Stimulated activated naive CD8-positive, alpha-beta T cell treated with anti-CD3 and anti-CD28 coated beads, Interleukin-15, Interleukin-2, amounts not matched to agents 100 ng/mL and 50 ng/mL, for 24 hours (primary cell): Measurements from ENCODE around the gene SIRPD.
"Not testable (repeated sequence)": the region's sequence is repeated elsewhere in the genome, so short reads cannot be mapped to it uniquely, and the experiment has no call there.

Experiments used
- H3K27ac Mint-ChIP-seq: one replicate; pipeline ENCODE4 v1.8.0; 2021; ENCODE audit warnings: mild to moderate bottlenecking, mixed read lengths
- H3K27me3 Mint-ChIP-seq: one replicate; pipeline ENCODE4 v1.8.0; 2021; ENCODE audit warnings: mixed read lengths
- H3K36me3 Mint-ChIP-seq: one replicate; pipeline ENCODE4 v1.8.0; 2021; ENCODE audit warnings: low read depth, mixed read lengths
- H3K4me1 Mint-ChIP-seq: one replicate; pipeline ENCODE4 v1.8.0; 2021; ENCODE audit warnings: low read depth, mixed read lengths
- H3K4me3 Mint-ChIP-seq: one replicate; pipeline ENCODE4 v1.8.0; 2021; ENCODE audit warnings: mild to moderate bottlenecking, mixed read lengths
- H3K9me3 Mint-ChIP-seq: one replicate; pipeline ENCODE4 v1.8.0; 2021; ENCODE audit warnings: mixed read lengths

SIRPD gene

DNA sequence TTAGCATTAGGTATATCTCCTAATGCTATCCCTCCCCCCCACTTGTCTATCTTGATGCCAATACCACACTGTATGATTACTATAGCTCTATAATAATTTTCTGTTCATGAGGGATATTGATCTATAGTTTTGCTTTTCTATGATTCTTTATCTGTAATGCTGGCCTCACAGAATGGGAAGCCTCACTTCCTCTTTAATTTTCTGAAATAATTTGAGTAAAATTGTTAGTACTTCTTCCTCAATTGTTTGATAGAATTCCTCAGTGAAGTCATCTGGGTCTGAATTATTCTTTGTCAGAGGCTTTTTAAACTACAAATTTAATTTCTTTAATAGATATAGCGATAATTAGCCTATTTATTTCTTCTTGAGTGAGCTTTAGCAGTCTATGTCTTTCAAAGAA, 31.2 kb downstream of the SIRPD start:
- peaks cover 6% of the 10 kb centered on the region for H3K4me1 Mint-ChIP-seq
- no peaks in the 10 kb centered on the region for H3K27me3 Mint-ChIP-seq
- peaks cover 8% of the 10 kb centered on the region for H3K9me3 Mint-ChIP-seq
- no peak overlapping the region for H3K4me3 Mint-ChIP-seq
- H3K27ac Mint-ChIP-seq, result no peak overlapping the region
- H3K36me3 Mint-ChIP-seq, result no peaks in the 10 kb centered on the region

DNA sequence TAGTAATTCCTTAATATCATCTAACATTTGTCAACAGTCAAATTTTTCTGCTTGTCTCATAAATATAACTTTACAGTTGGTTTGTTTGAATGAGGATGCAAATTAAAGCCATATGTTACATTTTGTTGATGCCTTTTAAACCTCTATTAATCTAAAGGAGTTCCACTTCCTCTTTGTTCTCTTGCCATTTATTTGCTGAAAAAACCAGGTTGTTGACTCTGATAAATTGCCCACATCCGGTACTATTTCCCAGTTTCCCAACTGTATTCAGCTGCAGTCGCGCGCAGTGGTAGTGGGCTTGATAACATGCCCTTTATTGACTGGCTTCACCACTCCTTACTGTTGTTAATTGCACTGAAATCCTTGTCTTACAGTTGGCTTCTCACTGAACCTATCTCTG, 33.5 kb downstream of the SIRPD start:
- H3K36me3 Mint-ChIP-seq, result no peaks in the 10 kb centered on the region
- H3K27ac Mint-ChIP-seq, result no peak overlapping the region
- no peaks in the 10 kb centered on the region for H3K27me3 Mint-ChIP-seq
- peaks cover 8% of the 10 kb centered on the region for H3K9me3 Mint-ChIP-seq
- peaks cover 4% of the 10 kb centered on the region for H3K4me1 Mint-ChIP-seq
- H3K4me3 Mint-ChIP-seq, result no peak overlapping the region

DNA sequence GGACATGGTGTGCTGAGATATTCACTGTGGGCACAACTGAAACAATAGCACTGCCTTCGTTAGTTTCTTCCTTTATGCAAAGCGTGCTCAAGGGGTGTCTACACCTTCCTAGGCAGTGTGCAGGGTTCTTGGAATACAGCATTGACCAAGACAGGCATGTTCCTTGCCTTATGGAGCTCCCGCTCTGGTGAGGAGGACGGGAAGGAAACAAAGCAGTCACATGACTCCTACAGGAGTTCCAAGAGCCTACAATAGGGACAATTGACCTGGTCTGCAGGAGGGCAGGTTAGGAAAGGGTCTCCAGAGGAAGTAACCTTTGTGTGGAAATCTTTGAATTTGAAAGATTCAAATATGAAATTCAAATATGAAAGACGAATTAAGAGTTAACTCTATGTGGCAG, 40.5 kb downstream of the SIRPD start:
- Mint-ChIP-seq H3K27ac (no peak overlapping the region), H3K9me3 (peaks cover 8% of the 10 kb centered on the region), H3K4me1 (no peaks in the 10 kb centered on the region), H3K4me3 (no peak overlapping the region), H3K36me3 (no peaks in the 10 kb centered on the region), H3K27me3 (peaks cover under 1% of the 10 kb centered on the region)

DNA sequence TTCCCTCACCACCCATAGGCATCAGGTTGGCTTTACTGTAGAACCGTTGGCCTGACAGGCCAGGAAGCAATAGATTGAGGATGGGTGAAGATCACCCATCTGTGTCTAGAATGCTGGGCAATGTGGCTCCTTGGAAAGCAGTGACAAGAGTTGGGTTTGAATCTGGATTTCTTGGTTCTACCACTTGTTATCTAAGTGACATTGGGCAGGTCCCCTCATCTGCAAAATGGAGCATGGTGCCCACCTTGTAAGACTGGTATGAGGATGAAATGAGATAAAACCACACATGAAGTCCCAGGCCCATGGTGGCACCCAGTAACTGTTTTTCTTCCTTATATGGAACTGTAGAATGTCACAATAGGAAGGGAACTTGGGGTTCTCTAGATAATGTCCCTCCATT, 43.7 kb downstream of the SIRPD start:
- no peak overlapping the region for H3K4me3 Mint-ChIP-seq
- peaks cover 8% of the 10 kb centered on the region for H3K9me3 Mint-ChIP-seq
- peaks cover 6% of the 10 kb centered on the region for H3K27me3 Mint-ChIP-seq
- H3K27ac Mint-ChIP-seq, result no peak overlapping the region
- H3K4me1 Mint-ChIP-seq, result no peaks in the 10 kb centered on the region
- no peaks in the 10 kb centered on the region for H3K36me3 Mint-ChIP-seq

DNA sequence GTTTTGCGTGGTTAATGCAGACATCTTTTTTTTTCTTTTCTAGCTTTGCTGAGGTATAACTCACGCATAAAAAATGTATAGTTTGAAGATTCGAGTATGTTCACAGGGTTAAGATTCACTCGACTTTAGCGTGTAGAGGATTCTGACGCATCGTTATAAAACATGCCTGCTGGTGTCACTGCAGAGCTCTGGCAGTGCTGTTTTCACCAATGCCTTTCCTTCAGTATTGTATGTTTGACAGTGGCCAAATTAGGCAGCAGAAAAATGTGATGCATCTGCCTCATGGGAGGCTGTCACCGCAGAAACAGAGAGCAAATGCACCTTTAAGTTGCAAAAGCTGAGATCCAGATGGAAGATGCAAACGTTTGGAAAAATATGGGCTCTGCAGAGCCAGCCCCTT, 48.3 kb downstream of the SIRPD start:
- no peaks in the 10 kb centered on the region for H3K36me3 Mint-ChIP-seq
- H3K27ac Mint-ChIP-seq, result no peak overlapping the region
- no peaks in the 10 kb centered on the region for H3K4me1 Mint-ChIP-seq
- H3K27me3 Mint-ChIP-seq, result peaks cover 6% of the 10 kb centered on the region
- H3K4me3 Mint-ChIP-seq, result no peak overlapping the region
- peaks cover 8% of the 10 kb centered on the region for H3K9me3 Mint-ChIP-seq

DNA sequence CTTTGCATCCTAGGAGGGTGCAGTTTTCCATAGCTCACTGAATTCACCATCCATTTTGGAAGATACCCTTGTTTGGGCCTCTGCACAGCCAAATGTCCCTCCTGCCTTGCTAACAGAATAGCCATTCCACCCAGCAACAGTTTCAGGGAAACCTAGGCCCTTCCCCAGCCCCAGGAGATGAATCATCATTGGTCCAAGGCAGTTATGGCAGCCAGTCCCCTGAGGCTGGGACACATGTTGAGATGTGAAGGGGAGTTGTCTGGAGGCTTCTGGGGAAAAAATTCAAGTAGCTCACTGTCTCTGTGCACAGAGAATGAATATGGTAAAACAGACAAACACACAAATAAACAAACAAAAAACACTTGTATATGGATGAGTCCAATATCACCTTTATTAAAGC, 48.9 kb downstream of the SIRPD start:
- Mint-ChIP-seq H3K27ac (no peak overlapping the region), H3K9me3 (peaks cover 8% of the 10 kb centered on the region), H3K36me3 (no peaks in the 10 kb centered on the region), H3K4me1 (peaks cover 3% of the 10 kb centered on the region), H3K27me3 (peaks cover 7% of the 10 kb centered on the region), H3K4me3 (no peak overlapping the region)

DNA sequence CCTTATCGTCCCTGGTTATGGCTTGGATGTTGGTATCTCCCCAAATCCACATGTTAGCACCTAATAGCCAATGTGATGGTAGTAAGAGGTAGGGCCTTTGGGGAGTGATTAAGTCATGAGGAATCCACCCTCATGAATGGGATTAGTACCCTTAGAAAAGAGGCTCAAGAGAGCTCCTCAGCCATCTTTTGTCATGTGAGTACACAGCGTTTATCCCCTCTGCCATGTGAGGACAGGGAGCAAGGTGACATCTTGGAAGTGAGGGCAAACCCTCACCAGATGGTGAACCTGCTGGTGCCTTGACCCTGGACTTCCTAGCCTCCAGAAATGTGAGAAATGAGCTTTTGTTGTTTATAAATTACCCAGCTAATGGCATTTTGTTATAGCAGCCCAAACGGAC, 50.2 kb downstream of the SIRPD start:
- Mint-ChIP-seq H3K9me3 (no peaks in the 10 kb centered on the region), H3K36me3 (no peaks in the 10 kb centered on the region), H3K27me3 (peaks cover 20% of the 10 kb centered on the region), H3K27ac (no peak overlapping the region), H3K4me1 (peaks cover 5% of the 10 kb centered on the region), H3K4me3 (no peak overlapping the region)

DNA sequence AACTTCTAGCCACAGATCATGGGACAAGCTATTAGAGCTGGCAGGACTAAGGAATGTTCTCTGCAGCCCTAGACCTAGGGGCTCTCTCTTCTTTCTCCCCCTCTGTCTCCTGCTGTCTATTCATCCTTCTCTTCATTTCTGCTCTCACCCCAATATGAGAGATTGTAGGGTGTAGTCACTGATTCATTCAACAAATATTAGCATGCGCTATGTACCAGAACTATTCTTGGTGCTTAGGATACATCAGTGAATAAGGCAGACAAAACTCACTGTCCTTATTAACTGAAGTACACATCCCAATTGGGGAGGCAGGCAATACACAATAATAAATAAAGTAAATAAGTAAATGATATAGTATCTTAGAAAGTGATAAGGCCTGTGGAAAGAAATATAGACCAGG, 51.6 kb downstream of the SIRPD start:
- no peaks in the 10 kb centered on the region for H3K36me3 Mint-ChIP-seq
- no peak overlapping the region for H3K27ac Mint-ChIP-seq
- H3K27me3 Mint-ChIP-seq, result peaks cover 21% of the 10 kb centered on the region
- peaks cover 5% of the 10 kb centered on the region for H3K4me1 Mint-ChIP-seq
- H3K9me3 Mint-ChIP-seq, result no peaks in the 10 kb centered on the region
- no peak overlapping the region for H3K4me3 Mint-ChIP-seq

DNA sequence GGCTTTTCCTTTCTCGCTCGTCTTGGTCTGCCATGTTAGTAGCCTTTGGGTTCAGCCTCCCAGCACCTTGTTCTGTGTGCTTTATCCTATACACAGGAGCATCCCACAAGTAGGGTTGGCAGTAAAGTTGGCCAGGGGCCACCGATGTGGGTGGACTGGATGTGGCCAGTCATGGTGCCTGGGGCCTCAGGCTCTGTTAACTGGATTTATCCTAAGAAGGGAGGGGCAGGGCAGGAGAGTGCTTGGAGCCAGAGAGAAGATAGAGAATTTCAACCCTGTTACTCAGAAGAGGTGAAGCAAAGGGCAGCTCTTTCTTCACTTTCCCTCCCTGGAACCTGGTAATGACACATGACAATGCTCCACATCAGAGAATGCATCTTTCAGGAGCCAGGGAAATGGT, 52.1 kb downstream of the SIRPD start:
- no peak overlapping the region for H3K4me3 Mint-ChIP-seq
- H3K9me3 Mint-ChIP-seq, result no peaks in the 10 kb centered on the region
- H3K27me3 Mint-ChIP-seq, result peaks cover 24% of the 10 kb centered on the region
- no peak overlapping the region for H3K27ac Mint-ChIP-seq
- H3K4me1 Mint-ChIP-seq, result peaks cover 5% of the 10 kb centered on the region
- H3K36me3 Mint-ChIP-seq, result no peaks in the 10 kb centered on the region

DNA sequence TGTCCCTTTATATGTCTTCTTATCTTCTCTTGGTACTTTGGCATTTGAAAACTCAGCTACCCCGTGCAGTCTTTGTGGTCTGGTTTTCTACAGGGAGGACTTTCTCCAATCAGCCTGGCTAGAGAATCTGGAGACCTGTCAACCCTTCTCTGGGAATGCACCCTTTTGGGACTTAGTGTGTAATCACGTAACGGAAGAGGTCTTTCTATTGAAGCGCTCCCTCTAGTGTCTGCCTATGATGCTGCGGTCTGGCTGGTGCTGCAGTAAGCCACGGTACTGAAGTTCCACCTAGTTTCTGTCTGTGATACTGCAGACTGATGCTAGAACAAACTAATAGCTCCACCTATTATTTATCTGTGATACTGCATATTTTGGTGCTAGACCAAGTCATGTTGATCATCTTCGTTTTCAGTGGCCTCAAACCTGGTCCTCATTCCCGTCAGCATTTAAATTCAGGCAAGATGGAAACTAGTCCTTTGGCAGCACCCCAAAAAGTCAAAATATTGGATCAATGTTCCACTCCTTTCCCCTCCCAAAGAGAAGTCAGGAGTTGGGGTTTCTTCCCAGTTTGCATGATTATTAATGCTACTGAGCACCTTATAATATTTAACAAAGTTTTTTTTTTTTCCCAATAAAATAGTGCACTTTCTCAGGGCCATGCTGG, 53.8 kb downstream of the SIRPD start:
- peaks cover 5% of the 10 kb centered on the region for H3K4me1 Mint-ChIP-seq
- no peak overlapping the region for H3K4me3 Mint-ChIP-seq
- H3K9me3 Mint-ChIP-seq, result no peaks in the 10 kb centered on the region
- H3K27ac Mint-ChIP-seq, result no peak overlapping the region
- peaks cover 38% of the 10 kb centered on the region for H3K27me3 Mint-ChIP-seq
- no peaks in the 10 kb centered on the region for H3K36me3 Mint-ChIP-seq

DNA sequence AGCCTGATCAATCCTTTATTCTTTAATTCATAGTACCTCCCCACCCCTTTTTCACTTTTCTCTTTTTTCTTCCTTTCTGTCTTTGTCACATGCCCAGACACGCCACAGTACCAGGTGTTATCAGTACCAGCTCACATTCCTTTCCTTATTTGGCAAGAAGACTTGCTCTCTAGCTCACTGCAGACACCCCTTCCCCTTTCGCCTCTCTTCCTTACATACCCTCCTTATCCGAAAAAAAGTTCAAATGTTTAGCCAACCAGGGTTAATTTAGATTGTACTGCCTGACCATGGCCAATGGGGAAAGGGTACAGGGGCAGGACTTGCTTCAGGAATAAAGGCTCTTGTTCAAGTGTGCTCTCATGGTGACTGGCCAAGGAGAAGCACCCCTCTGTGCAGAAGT, 57.0 kb downstream of the SIRPD start:
- no peak overlapping the region for H3K27ac Mint-ChIP-seq
- H3K27me3 Mint-ChIP-seq, result peaks cover 59% of the 10 kb centered on the region
- peaks cover 5% of the 10 kb centered on the region for H3K4me1 Mint-ChIP-seq
- H3K9me3 Mint-ChIP-seq, result no peaks in the 10 kb centered on the region
- no peaks in the 10 kb centered on the region for H3K36me3 Mint-ChIP-seq
- H3K4me3 Mint-ChIP-seq, result no peak overlapping the region

DNA sequence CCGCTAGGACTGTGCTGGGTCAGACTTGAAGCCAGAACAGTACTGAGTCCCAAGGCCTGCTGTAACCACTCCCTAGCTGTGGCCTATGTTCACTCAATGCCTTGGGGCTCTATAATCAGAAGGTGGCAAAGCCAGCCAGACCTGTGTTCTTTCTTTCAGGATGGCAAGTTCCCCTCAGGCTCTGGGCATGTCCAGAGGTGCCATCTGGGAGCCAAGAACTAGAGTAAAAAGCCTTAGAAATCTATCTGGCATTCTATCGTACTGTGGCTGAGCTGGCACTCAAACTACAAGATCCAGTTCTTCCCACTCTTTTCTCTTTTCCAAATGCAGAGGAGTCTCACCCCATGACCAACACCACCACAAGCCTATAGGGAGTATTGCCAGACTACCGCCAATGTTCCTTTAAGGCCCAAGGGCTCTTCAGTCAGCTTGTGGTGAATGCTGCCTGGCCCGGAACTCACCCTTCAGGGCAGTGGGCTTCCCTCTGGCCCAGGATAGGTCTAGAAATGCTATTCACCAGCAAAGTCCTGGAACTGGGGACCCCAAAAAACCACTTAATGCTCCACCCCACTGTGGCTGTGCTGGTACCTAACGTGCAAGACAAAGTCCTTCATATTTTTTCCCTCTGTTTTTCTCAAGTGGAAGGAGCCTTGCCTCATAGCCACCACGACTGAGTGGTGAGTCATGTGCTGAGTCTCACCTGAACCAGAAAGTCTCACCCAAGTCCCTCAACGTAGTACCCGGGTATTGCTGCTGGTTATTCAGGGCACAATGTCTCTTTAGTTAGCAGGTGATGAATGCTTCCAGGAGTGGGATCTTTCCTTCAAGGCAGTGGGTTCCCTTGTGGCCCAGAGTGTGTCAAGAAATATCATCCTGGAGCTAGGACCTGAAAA, 57.7 kb downstream of the SIRPD start:
- Mint-ChIP-seq H3K4me1 (peaks cover 5% of the 10 kb centered on the region), H3K9me3 (no peaks in the 10 kb centered on the region), H3K27ac (no peak overlapping the region), H3K36me3 (no peaks in the 10 kb centered on the region), H3K4me3 (no peak overlapping the region), H3K27me3 (peaks cover 61% of the 10 kb centered on the region)

DNA sequence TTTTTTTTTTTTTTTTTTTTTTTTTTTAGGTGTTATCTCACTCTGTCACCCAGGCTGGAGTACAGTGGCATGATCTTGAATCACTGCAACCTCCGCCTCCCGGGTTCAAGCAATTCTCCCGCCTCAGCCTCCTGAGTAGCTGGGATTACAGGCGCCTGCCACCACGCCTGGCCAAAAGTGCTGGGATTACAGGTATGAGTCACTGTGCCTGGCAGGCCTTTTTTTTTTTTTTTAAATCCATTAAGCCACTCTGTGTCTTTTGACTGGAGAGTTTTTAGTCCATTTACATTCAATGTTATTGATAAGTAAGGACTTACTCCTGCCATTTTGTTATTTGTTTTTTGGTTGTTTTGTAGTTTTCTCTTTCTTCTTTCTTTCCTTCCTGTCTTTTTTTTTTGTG, 60.1 kb downstream of the SIRPD start:
- H3K4me1 Mint-ChIP-seq, H3K9me3 Mint-ChIP-seq, H3K27ac Mint-ChIP-seq, H3K36me3 Mint-ChIP-seq, H3K4me3 Mint-ChIP-seq: not testable (repeated sequence)
- peaks cover 54% of the 10 kb centered on the region for H3K27me3 Mint-ChIP-seq

DNA sequence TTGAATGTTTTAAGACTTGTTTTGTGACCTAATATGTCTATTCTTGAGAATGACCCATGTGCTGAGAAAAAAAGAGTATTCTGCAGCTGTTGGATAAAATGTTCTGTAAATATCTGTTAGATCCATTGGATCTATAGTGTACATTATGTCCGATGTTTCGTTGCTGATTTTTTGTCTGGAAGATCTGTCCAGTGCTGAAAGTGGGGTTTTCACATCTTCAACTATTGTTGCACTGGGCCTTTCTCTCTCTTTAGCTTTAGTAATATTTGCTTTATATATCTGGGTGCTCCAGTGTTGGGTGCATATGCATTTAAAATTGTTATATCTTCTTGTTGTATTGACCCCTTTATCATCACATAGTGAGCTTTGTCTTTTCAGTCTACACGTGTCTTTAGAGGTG, 60.6 kb downstream of the SIRPD start:
- Mint-ChIP-seq H3K27me3 (peaks cover 51% of the 10 kb centered on the region), H3K9me3 (no peaks in the 10 kb centered on the region), H3K27ac (no peak overlapping the region), H3K4me1 (peaks cover 14% of the 10 kb centered on the region), H3K4me3 (no peak overlapping the region), H3K36me3 (no peaks in the 10 kb centered on the region)

DNA sequence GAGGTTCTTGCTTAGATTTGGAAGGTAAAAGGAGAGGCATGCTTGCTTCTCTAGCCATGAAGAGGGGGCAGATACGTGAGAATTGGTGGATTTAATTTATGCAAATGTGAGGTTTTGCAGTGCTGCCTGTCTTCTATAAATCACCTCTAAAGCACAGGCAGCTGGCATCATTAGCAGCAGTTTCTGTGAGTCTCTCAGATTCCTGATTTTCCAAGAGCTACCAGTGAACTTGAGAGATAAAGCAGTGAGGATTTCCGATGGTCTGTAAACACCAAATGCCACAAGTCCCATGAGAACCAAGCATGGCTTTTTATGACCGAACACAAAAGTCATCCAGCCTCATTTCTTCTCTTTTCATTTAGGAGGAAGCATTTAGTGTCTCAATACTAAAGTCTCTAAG, 63.1 kb downstream of the SIRPD start:
- no peak overlapping the region for H3K27ac Mint-ChIP-seq
- H3K36me3 Mint-ChIP-seq, result no peaks in the 10 kb centered on the region
- peaks cover 14% of the 10 kb centered on the region for H3K4me1 Mint-ChIP-seq
- peaks cover 37% of the 10 kb centered on the region for H3K27me3 Mint-ChIP-seq
- no peaks in the 10 kb centered on the region for H3K9me3 Mint-ChIP-seq
- no peak overlapping the region for H3K4me3 Mint-ChIP-seq

DNA sequence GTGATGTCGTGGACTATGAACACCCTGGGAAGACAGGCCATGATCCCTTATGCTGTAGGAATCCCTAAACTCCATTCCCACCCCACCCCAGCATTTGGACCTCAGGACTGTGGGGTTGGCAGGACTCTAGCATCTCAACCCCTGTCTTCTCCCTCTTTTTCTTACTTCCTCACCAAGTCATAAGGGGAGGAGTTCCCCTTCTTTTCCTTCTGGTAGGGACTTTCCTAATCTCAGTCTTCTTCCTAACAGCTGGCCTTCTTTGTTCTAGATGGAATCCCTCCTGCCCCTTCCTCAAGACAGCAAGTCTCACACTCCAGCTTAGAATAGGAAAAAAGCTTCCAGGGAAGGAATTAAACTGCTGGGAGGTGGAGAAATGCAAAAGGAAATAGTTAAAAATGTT, 64.0 kb downstream of the SIRPD start:
- no peaks in the 10 kb centered on the region for H3K9me3 Mint-ChIP-seq
- no peak overlapping the region for H3K27ac Mint-ChIP-seq
- H3K27me3 Mint-ChIP-seq, result peaks cover 37% of the 10 kb centered on the region
- no peak overlapping the region for H3K4me3 Mint-ChIP-seq
- peaks cover 14% of the 10 kb centered on the region for H3K4me1 Mint-ChIP-seq
- H3K36me3 Mint-ChIP-seq, result no peaks in the 10 kb centered on the region
